Activated effector memory CD4-positive, alpha-beta T cell treated with anti-CD3 and anti-CD28 coated beads, Interleukin-2, amount 50 U/mL, for 16 hours (primary cell): ENCODE data around the gene HEXD.
A peak's percentile ranks its signal among the peaks of the same experiment; 100 is the strongest.
"Not testable (repeated sequence)": the region's sequence is repeated elsewhere in the genome, so short reads cannot be mapped to it uniquely, and the experiment has no call there.

Experiments
- DNase-seq: peaks from one replicate; pipeline ENCODE4 v3.0.0-alpha.2; 2020

HEXD gene

DNA sequence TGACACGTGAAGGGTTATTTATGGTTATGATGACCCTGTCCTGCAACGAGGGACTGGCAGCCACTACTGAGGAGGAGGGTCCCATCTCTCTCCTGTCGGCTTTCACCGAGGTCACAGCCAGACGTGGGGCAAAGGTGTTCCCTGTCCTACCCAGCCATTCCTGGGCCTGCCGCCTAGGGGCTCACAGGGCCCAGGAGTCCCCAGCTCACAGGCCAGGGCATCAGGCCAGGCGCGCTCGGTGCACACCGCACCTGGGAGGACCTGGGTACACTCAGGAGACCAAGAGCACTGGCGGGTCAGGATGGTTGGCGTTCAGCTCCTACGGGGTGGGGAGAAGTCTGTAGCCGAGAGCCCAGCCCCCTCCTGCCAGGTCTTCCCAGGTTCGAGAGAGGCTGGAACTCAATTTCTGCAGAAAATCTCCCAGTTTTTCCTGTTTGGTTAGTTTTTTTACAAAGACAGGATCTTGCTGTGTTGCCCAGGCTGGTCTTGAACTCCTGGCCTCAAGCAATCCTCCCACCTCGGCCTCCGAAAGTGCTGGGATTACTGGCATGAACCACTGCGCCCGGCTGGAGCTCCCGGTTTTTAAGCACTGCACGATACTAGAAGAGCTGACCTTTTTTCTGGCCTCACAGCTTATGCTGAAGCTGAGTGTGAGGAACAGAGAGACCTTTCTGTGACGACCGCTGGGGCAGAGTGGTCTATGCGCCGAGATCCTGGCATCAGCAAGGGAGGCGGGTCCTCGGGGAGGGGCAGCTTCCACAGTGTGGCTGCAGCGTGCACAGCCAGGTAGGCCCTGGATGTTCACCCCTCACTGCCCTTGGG lies 24.7 kb downstream of the HEXD start:
- no peak for DNase-seq

DNA sequence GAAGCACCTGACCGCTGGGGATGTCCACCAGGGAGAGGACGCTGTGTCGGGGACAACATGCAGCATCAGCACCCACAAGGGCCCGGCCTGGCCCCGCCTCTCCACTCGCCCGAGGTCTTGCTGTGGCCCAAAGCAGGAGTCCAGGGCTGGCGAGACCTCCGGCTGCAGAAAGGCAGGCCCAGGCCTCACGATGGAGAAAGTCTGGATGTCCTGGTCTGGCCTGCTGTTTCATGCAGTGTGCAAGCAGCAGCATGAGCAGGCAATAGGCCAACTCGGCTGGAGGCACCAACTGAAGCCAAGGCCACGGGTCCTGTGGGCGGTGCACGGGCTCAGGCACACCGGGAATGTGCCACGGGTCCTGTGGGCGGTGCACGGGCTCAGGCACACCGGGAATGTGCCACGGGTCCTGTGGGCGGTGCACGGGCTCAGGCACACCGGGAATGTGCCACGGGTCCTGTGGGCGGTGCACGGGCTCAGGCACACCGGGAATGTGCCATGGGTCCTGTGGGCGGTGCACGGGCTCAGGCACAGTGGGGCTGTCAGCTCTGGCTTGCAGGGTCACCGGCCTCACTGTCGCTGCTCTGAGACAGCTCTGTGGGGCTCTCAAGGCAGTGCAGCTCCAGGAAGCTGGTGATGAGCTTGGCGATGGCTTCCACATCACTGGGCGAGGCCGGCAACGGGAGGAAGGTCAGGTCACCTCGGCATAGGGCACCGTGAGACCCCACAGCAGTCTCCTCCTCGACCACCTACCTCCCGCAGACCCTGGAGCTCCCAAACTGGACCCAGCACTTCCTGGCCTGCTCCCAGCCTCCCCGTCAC lies 25.5 kb downstream of the HEXD start:
- no peak for DNase-seq

DNA sequence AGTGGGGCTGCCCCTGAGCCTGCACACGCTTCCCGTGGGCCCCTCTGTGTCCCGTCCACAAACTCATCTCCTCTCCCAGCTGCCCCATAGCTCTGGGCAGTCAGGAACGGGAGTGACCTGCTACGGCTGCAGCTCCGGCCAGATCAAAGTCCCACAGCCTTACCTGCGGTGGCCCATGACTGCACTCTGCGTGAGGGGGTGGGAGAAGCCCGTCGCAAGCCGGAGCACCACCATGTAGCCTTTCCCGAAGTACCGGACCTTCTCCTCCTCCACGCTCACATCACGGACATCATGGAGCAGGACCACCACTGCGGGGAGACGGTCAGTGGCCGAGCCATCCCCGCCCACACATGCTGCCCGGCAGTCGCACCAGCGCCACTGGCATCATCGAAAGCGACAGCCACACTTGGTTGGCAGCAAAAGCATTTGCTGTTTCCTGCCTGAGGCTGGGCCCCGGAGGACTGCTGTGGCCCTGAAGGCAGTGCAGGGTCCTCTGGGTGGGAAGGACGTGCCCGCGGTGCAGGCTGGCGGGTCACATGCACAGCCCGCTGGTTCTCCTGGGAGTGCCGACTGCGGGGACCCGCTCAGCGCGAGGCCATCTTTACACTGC lies 26.2 kb downstream of the HEXD start:
- no peak for DNase-seq

DNA sequence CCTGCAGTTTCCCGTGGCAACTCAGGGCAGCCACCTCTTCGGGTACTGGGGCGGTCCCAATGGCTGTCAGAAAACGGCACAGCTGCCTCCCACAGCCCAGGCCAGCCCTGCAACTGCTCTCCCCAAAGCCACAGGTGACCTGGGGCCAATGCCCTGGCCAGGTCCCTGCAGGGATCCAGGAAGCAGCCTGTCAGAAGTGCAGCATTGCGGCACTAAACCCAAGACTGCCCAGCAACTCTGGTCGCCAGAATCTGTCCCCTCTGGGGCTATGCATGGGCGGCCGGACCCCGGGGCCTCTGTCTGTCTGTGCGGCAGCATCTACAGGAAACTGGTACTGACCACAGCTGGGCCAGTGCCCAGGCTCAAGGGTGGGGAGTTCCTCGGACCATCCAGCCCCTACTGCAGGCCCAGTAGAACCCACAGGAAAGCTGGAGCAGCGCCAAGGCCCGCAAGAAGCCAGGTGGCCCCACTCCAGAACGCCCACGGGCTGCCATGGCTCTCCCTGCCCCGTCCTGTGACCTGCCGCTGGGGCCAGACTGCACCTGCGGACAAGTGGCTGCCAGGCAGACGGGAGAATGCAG lies 26.9 kb downstream of the HEXD start:
- no peak for DNase-seq

DNA sequence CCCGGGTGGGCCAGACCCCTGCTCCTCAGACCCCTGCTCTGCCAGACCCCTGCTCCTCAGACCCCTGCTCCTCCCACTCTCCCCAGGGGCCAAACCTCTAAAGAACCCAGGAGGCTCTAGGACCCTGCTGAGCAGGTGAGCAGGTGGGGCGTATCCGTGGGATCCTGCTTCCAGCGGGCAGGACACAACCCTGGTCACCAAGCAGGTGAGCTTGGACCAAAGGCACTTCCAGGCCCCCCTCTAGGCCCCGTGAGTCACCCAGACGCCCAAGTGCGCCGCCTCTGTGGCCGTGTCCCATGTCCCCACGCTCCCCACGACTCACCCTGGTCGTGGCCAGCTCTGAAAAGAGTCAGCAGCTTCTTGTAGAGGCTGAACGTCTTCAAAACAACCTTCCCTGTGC lies 27.4 kb downstream of the HEXD start:
- no peak for DNase-seq

DNA sequence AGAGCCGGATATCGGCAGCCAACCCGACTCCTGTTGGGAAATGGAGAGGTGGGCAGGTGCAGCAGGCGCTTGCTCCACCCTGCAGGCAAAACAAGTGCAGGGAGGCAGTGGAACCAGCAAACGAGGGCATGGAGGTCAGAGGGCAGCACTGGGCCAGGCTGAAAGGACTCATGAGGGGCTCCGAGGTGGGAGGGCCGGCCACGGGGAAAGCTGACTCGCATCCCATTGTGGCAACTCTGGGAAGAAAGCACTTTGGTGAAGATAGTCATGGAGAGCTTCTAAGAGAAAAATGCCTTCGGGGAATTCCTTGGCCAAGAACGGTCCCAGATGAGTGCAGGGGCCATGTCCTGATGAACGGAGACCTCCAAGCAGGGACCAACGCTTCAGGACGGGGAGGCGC lies 28.0 kb downstream of the HEXD start:
- DNase-seq, result no peak

DNA sequence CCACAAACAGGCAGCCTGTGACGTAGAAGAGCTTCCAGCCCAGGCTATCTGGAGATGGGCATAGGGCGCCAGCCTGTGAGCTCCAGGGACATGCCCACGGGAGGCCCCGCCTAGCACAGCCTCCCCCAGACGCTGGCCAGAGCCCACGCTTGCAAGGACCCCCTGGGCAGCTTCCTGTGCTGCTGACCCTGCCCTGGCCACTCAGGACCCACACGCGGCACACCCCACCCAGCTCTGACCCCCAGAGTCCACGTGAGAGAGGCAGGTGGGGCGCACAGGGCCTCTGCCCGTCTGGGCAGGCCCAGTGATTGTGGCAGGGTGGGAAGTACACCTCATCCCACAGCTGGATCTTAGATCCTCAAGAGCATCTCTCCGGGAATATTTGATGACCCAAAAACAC lies 28.5 kb downstream of the HEXD start:
- DNase-seq, result no peak

DNA sequence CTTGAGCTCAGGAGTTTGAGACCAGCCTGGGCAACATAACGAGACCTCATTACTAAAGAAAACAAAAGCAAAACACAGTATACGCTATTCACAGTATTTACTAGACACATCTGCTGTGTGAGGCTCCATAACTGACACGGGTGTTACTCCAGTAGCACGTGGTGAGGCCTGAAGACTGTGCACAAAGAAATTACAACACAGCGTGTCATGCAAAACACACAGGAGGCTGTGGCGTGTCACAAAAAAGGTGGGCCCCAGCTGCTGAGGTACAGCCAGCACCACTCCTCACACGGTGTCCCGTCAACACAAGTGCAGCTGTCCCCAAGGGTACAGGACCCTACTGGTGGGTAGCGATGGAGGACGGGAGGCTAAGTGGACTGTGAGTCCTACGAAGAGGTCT lies 29.7 kb downstream of the HEXD start:
- no peak for DNase-seq

GRCh38 chr17:82449131-82449882 lies 31.2 kb downstream of the HEXD start:
- peak; percentile 86 for DNase-seq

GRCh38 chr17:82449883-82450356 lies 31.8 kb downstream of the HEXD start:
- DNase-seq, result peak; percentile 80

DNA sequence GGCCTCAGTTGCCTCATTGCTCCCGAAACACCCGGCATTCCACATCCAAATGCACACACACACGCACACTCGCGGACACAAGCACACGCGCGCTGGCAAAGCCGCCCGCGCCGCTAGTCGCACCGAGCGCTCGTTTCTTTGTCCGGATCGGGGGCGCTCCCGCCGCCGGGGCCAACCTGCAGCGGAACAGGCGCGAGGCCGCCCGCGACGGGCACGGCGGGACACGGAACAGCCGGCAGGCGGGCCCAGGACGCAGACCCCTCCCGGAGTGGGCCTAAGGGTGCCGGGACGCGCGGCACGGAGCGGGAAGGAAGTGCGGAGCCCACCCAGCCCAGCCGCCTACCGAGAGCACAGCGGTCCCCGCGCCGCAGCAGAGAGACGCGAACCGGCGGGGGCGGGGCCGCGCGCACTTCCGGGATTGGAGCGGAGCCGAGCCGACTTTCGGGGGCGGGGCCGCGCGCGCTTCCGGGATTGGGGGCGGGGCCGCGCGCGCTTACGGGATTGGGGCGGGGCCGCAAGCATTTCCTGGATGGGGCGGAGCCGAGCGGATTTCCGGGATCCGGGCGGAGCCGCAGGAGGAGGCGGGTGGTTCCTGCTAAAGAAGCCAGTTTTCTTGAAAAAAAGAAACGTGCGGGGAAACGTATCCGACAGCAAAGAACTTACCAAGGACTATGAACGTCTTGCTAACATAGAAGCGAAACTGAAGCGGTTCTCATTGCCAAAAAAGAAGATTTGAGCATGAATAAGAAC lies 32.4 kb downstream of the HEXD start, which contains the start of gene CYBC1:
Gene CYBC1 (minus strand): TSS at position 396 of the 750 bp plus-strand sequence. CDS start 1,498 bp downstream, outside the sequence.
- DNase-seq, result peak; percentile 98

DNA sequence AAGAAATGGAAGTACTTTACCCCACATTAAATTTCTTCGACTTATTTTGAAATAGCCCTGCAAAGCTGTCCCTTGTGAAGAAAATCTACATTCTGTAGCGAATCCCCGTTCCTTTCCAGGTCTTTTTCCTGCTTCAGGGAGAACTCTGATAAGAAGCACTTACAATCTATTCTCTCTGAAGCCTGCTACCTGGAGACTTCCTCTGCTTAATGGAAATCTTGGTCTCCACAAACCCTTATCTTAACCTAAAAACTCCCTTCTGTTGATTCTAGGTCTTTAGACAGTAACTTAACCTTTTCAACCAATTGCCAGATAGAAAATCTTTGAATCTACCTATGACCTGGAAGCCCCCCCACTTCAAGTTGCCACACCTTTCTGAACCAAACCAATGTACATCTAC lies 34.0 kb downstream of the HEXD start:
- DNase-seq, result no peak

GRCh38 chr17:82453151-82453550 lies 35.0 kb downstream of the HEXD start:
- not testable (repeated sequence) for DNase-seq

- DNase-seq, result not testable (repeated sequence)
Observed at GRCh38 chr17:82453706-82454105, 35.6 kb downstream of the HEXD start.

DNA sequence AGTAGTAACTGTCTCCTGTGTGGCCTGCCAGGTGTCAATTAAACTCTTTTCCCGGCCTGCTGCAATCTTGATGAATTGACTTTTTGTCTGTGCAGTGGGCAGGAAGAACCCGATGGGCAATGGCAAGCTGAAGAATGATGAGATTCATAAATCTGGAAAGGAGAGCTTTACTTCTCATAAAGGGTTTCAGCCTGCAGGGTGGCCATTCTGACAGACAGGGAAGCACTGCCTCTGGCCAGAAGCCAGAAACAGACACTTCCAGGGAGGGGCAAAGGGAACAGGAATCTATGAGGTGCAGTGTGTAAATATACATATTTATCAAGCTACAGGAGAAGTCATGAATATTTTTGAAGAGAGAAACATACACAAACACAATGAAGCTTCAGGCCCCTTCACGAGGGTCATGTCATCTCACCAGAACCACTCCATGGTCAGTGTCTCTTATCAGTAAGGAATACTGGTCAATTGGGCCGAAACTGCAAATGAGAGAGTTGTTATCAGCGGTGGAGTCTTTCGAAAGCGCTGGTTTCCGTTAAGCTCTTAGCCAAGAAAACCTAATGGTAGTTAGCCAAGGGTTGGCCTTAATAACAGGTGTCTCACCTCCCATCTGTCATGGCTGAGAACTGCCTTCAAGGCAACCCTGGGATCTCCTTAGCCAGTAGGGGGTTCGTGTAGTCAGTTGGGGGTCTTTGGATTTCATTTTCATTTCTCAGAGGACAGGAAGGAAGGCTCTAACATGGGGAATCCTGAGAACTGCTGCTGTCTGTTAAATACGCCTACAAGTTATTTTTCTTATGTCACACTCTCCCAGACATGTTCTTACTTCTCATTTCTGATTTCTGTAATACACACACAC lies 39.2 kb downstream of the HEXD start:
- DNase-seq, result no peak

- DNase-seq, result no peak
Observed at GRCh38 chr17:82457929-82458178, 39.7 kb downstream of the HEXD start.

DNA sequence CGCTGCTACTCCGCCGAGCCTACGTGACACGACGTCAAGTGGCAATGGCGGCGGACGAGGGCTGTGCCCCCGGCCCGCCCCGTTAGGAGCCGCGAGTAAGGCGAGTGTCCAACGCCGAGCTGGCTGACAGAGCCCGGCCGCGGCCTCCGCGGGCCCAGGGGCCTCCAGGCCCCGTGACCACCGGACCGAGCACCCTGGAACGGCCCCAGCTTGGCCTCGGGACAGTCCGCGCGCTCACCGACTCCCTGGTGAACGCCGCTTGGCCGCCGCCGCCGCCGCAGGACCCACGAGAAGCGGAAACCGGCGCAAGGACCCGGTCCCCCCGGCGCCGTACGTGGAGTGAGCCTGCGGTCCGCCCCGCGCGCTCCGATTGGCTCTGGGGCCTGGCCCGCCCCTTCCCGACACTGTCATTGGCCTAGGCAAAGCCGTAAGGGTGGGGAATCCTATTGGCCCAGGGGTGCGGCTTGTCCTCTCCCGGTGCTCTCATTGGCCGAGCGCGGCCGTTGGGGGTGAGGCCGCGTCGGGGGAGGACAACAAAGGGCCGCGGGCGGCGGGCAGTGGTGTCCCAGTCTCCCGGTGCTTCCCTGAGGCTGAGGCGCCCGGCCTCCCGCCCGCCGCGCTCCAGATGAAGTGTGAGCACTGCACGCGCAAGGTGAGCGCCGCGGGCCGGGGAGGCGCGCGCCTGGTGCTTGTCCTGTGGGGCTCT lies 40.2 kb downstream of the HEXD start, which contains the start of gene NARF:
Gene NARF (plus strand): TSS at position 563 of the 706 bp plus-strand sequence. CDS start 63 bp downstream, at position 626.
- DNase-seq, result peak; percentile 99

DNA sequence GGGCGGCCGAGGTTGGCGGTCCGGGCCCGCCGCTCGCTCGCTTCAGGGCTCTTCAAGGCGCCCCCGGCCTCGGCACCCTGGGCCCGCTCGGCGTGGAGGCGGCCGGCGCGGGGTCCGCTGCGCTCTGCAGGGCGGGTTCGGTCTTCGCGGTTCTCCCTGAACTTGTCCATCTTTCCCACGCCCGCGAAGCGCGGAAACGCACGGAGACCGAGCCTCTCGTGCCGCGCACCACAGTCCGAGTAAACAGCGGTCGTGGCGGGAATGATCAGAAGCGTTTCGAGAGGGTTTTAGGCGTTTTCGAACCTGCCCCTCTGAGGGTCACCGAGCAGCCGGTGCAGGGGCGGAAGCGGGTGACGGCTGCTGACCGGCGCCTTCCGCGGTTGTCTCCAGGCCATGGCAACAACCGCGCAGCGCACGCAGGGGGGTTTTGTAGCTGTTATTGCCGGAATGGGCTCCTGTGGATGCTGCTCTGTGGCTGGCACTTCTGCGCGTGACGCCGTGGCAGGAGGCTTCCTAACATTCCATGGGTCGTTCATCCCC lies 40.8 kb downstream of the HEXD start:
- DNase-seq, result peak; percentile 73

- DNase-seq, result not testable (repeated sequence)
Observed at GRCh38 chr17:82459936-82460335, 41.8 kb downstream of the HEXD start.
